MCF 10A (cell line): ENCODE results near the gene PROSER2. TPM values are rescaled to one million over a fixed set of nuclear protein-coding genes. Genes with fewer than 3 reads are reported as not detected.

Experiments
- BruUV-seq: library from RNA; stranded (reverse); fragments of 400-500 nt; replicated peaks from 2 replicates; lab custom pipeline; 2021; lab: Mats Ljungman, UMichigan
- CTCF ChIA-PET: fragments of 300-600 bp; sonication (Branson Sonifier 250); formaldehyde crosslinking; extraction: SDS; loops from one replicate; lab custom pipeline; 2021; ENCODE audit warnings: antibody characterized with exemption, inconsistent platforms; lab: Yijun Ruan, JAX
- POLR2A ChIA-PET: fragments of 300-600, 350-650 bp; sonication (Branson Sonifier 250); formaldehyde crosslinking; extraction: SDS; loops from one replicate; lab custom pipeline; 2020; ENCODE audit warnings: antibody characterized with exemption, inconsistent platforms; lab: Yijun Ruan, JAX
- DNase-seq: peaks from one replicate; pipeline ENCODE4 v3.0.0-alpha.2; 2018; ENCODE audit not compliant: unreplicated experiment
- H3K27ac Mint-ChIP-seq: one replicate; pipeline ENCODE4 v1.8.0; 2022; ENCODE audit warnings: mild to moderate bottlenecking, low read depth, mixed read lengths; ENCODE audit not compliant: unreplicated experiment
- H3K27me3 Mint-ChIP-seq: one replicate; pipeline ENCODE4 v1.8.0; 2022; ENCODE audit warnings: mixed read lengths; ENCODE audit not compliant: insufficient read depth, unreplicated experiment
- H3K36me3 Mint-ChIP-seq: one replicate; pipeline ENCODE4 v1.8.0; 2022; ENCODE audit warnings: mild to moderate bottlenecking, moderate library complexity, mixed read lengths; ENCODE audit not compliant: insufficient read depth, unreplicated experiment
- H3K4me1 Mint-ChIP-seq: one replicate; pipeline ENCODE4 v1.8.0; 2022; ENCODE audit warnings: mixed read lengths; ENCODE audit not compliant: insufficient read depth, unreplicated experiment
- H3K4me3 Mint-ChIP-seq: one replicate; pipeline ENCODE4 v1.8.0; 2022; ENCODE audit warnings: mild to moderate bottlenecking, moderate library complexity, mixed read lengths; ENCODE audit not compliant: unreplicated experiment
- H3K9me3 Mint-ChIP-seq: one replicate; pipeline ENCODE4 v1.8.0; 2022; ENCODE audit warnings: mixed read lengths; ENCODE audit not compliant: unreplicated experiment
- CTCF ChIP-seq: fragments of 200-600 bp; IDR thresholded peaks from one replicate; pipeline ENCODE4 v1.8.0; 2022; ENCODE audit warnings: antibody characterized with exemption, mild to moderate bottlenecking; ENCODE audit not compliant: unreplicated experiment
- intact Hi-C: fragments of 100-400 bp; cut with micrococcal nuclease; formaldehyde crosslinking; loops from 2 replicates; pipeline ENCODE4 v1.14.1; 2022
- total RNA-seq: library from RNA; stranded (reverse); gene quantifications from 2 replicates; pipeline ENCODE4 v1.2.3, GENCODE V29; 2022

The PROSER2 gene
- total RNA-seq, 1 experiment from 2014 or later = 58.0 TPM

- Mint-ChIP-seq H3K36me3 (peaks cover 6% of the 10 kb centered on the region), H3K9me3 (no peaks in the 10 kb centered on the region), H3K4me3 (peak overlapping the region; percentile 93), H3K4me1 (peaks cover 43% of the 10 kb centered on the region), H3K27me3 (no peaks in the 10 kb centered on the region), H3K27ac (peak overlapping the region; percentile 89)
- BruUV-seq = no TSS peak
- intact Hi-C loops = loop anchor here (5.0 kb wide), 1 partner anchor 37 kb away; no protein-coding TSS in a partner anchor
- ChIA-PET CTCF (interaction anchor here (0.6 to 0.7 kb wide), 2 partner anchors 42 to 161 kb away, joined by 3 read pairs; no protein-coding TSS in a partner anchor), POLR2A (interaction anchor here (1.0 to 3.3 kb wide), 5 partner anchors 10 to 74 kb away, joined by 4 to 37 read pairs (median 8); no protein-coding TSS in a partner anchor)
- TF ChIP-seq CTCF = no peak
- DNase-seq = no peak
Measured at GRCh38 chr10:11823989-11824346, 812 bp downstream of the PROSER2 start.

GRCh38 chr10:11824376-11824775, 1.2 kb downstream of the PROSER2 start:
- TSS peak; percentile 43 for BruUV-seq
- Mint-ChIP-seq H3K9me3 (no peaks in the 10 kb centered on the region), H3K4me1 (peaks cover 45% of the 10 kb centered on the region), H3K27me3 (no peaks in the 10 kb centered on the region), H3K36me3 (peaks cover 6% of the 10 kb centered on the region), H3K27ac (peak overlapping the region; percentile 89), H3K4me3 (peak overlapping the region; percentile 93)
- intact Hi-C loops = loop anchor here (5.0 kb wide), 1 partner anchor 37 kb away; no protein-coding TSS in a partner anchor
- no peak for TF ChIP-seq CTCF
- DNase-seq = no peak
- POLR2A ChIA-PET = interaction anchor here (0.7 to 3.3 kb wide), 9 partner anchors 9 to 371 kb away, joined by 3 to 37 read pairs (median 5); partner anchors contain the start of gene NUDT5
- CTCF ChIA-PET = interaction anchor here (0.6 to 1.0 kb wide), 4 partner anchors 41 to 306 kb away, joined by 3 to 4 read pairs (median 3); no protein-coding TSS in a partner anchor

- DNase-seq = peak; percentile 42
- Mint-ChIP-seq H3K4me3 (peak overlapping the region; percentile 93), H3K27ac (peak overlapping the region; percentile 89), H3K9me3 (no peaks in the 10 kb centered on the region), H3K4me1 (peaks cover 41% of the 10 kb centered on the region), H3K27me3 (no peaks in the 10 kb centered on the region), H3K36me3 (peaks cover 6% of the 10 kb centered on the region)
- no TSS peak for BruUV-seq
- intact Hi-C loops = loop anchor here (5.0 kb wide), 1 partner anchor 38 kb away; no protein-coding TSS in a partner anchor
- no peak for TF ChIP-seq CTCF
- CTCF ChIA-PET = interaction anchor here (0.6 to 1.0 kb wide), 4 partner anchors 42 to 305 kb away, joined by 3 to 4 read pairs (median 3); no protein-coding TSS in a partner anchor
- POLR2A ChIA-PET = interaction anchor here (0.7 to 3.3 kb wide), 10 partner anchors 9 to 371 kb away, joined by 3 to 37 read pairs (median 4); partner anchors contain the start of gene NUDT5
Measured at GRCh38 chr10:11824825-11825224, 1.7 kb downstream of the PROSER2 start.

- H3K27me3 Mint-ChIP-seq = no peaks in the 10 kb centered on the region
- ChIA-PET POLR2A (interaction anchor here (1.2 to 3.3 kb wide), 6 partner anchors 11 to 169 kb away, joined by 3 to 37 read pairs (median 6); no protein-coding TSS in a partner anchor), CTCF (no interaction called here)
- DNase-seq = peak; percentile 44
- no TSS peak for BruUV-seq
- H3K4me1 Mint-ChIP-seq = peaks cover 43% of the 10 kb centered on the region
- no peaks in the 10 kb centered on the region for H3K9me3 Mint-ChIP-seq
- no peak overlapping the region for H3K27ac Mint-ChIP-seq
- intact Hi-C loops = no loop called here
- TF ChIP-seq CTCF = no peak
- peaks cover 6% of the 10 kb centered on the region for H3K36me3 Mint-ChIP-seq
- H3K4me3 Mint-ChIP-seq = peak overlapping the region; percentile 93
Measured at GRCh38 chr10:11825796-11826414, 2.7 kb downstream of the PROSER2 start.
